GM21360 (cell line): ENCODE measurements around the gene CDK12.

ENCODE experiments used
- ATAC-seq: cut with Tn5 transposase; IDR thresholded peaks from one replicate; pipeline ENCODE4 v1.9.1; 2021; ENCODE audit warnings: mild to moderate bottlenecking, moderate library complexity; ENCODE audit not compliant: unreplicated experiment

The CDK12 gene

DNA sequence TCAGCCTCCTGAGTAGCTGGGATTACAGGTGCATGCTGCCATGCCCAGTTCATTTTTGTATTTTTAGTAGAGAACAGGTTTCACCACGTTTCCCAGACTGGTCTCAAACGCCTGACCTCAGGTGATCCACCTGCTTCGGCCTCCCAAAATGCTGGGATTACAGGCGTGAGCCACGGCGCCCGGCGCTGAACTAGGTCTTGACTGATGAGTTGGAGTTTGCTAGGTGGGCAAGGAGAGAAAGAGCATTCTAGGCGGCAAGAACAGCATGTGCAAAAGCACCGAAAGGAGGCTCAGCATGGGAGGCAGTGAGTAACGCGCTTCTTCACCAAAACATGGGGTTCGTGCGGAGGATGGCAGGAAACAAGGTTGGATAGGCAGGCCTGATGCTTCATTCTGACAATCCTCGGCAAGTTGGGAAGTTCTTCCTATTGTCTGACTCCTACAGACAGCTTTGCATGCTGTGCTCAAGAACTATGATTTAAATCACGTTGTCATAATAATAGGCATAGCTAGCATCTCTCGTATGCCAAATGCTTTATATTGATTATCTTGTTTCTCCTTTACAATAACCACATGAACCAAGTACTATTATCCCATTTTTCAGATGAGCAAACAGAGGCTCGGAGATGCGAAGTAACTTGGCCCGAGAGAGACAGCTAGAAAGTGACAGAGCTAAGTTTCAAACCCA is 119.9 kb downstream of the CDK12 start:
- ATAC-seq = no peak

DNA sequence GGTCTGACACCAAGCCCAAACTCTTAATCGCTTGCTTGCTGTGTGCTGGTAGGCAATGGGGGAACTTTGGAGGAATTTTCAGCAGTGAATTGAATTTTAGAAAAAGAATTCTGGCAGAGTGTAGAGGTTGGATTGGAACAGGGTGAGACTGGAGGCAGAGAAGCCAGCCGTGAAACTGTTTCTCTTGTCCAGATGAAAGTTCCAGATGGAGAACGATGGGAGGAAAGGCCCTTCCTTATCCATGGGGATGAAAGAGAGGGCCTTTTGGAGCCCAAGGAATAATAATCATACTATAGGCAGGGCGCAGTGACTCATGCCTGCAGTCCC is 120.4 kb downstream of the CDK12 start:
- no peak for ATAC-seq

DNA sequence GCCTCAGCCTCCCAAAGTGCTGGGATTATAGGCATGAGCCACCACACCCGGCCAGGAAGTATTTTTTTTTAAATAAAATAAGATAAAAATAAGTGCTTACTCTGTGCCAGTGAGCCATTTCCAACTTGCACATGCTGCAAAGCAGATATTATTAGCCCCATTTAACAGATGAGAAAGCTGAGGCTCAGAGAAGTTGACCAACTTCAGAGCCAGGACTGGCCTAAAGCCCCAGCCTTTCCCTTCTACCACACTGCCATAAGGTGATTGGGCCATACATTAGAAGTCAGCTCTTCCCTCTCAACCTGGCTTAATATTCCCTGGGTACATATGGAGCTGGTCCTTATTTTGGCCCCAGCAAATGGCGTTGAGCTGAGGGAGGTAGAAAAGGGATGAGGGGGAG is 121.4 kb downstream of the CDK12 start:
- no peak for ATAC-seq
